ENCODE results near the gene SEPTIN1.

The SEPTIN1 gene

GRCh38 chr16:30376461-30376902, 5.9 kb downstream of the SEPTIN1 start:
- no peak for DNase-seq

GRCh38 chr16:30375864-30376263, 6.5 kb downstream of the SEPTIN1 start:
- no peak for DNase-seq

- DNase-seq = no peak
Observed at GRCh38 chr16:30374538-30374937, 7.8 kb downstream of the SEPTIN1 start, which contains the start of gene MYL11. Gene MYL11 (plus strand): TSS chr16:30374802. CDS start chr16:30374858, 56 bp downstream.

- DNase-seq = no peak
Observed at GRCh38 chr16:30372725-30373124, 9.6 kb downstream of the SEPTIN1 start.

- no peak for DNase-seq
Observed at GRCh38 chr16:30372038-30372712, 10.2 kb downstream of the SEPTIN1 start.

GRCh38 chr16:30371248-30371816, 11.0 kb downstream of the SEPTIN1 start:
- no peak for DNase-seq

GRCh38 chr16:30370456-30371247, 11.7 kb downstream of the SEPTIN1 start, which contains the start of gene TBC1D10B:
Gene TBC1D10B (minus strand): TSS chr16:30370494. CDS start chr16:30370183, 311 bp downstream.
- peak; percentile 100 for DNase-seq

- DNase-seq = no peak
Observed at GRCh38 chr16:30369938-30370455, 12.4 kb downstream of the SEPTIN1 start.

GRCh38 chr16:30369091-30369937, 13.0 kb downstream of the SEPTIN1 start:
- no peak for DNase-seq

GRCh38 chr16:30368792-30369090, 13.6 kb downstream of the SEPTIN1 start:
- DNase-seq = no peak

- DNase-seq = no peak
Observed at GRCh38 chr16:30368122-30368791, 14.1 kb downstream of the SEPTIN1 start.

GRCh38 chr16:30367349-30368009, 14.9 kb downstream of the SEPTIN1 start:
- no peak for DNase-seq

GRCh38 chr16:30366511-30366910, 15.8 kb downstream of the SEPTIN1 start:
- DNase-seq = no peak

- DNase-seq = no peak
Observed at GRCh38 chr16:30365200-30365599, 17.2 kb downstream of the SEPTIN1 start.

GRCh38 chr16:30361180-30361579, 21.2 kb downstream of the SEPTIN1 start:
- DNase-seq = no peak

- DNase-seq = no peak
Observed at GRCh38 chr16:30359871-30360170, 22.5 kb downstream of the SEPTIN1 start.

GRCh38 chr16:30358990-30359870, 23.1 kb downstream of the SEPTIN1 start:
- no peak for DNase-seq

- no peak for DNase-seq
Observed at GRCh38 chr16:30358577-30358936, 23.8 kb downstream of the SEPTIN1 start.

- no peak for DNase-seq
Observed at GRCh38 chr16:30357715-30358576, 24.4 kb downstream of the SEPTIN1 start.

All from NCI-H526 treated with DMSO at 0.1 percent for 48 hours (cell line).